HG02970 (cell line): ENCODE results near the gene CENPU.
"Not testable (repeated sequence)": the region's sequence is repeated elsewhere in the genome, so short reads cannot be mapped to it uniquely, and the experiment has no call there.

Source experiments
- ATAC-seq: cut with Tn5 transposase; IDR thresholded peaks from one replicate; pipeline ENCODE4 v1.9.1; 2021; ENCODE audit warnings: mild to moderate bottlenecking, moderate library complexity, moderate number of reproducible peaks; ENCODE audit not compliant: unreplicated experiment, low FRiP score

Gene CENPU

GRCh38 chr4:184733654-184734524 is at the start of gene CENPU:
Gene CENPU, minus strand, starts transcription at chr4:184734096. Its CDS starts 34 bp downstream, at chr4:184734062.
- ATAC-seq, result peak; percentile 96

GRCh38 chr4:184782731-184783373 is 49.0 kb upstream of the CENPU start:
- no peak for ATAC-seq

- not testable (repeated sequence) for ATAC-seq
Observed at GRCh38 chr4:184779160-184779559, 45.3 kb upstream of the CENPU start.

- no peak for ATAC-seq
Observed at GRCh38 chr4:184778325-184778724, 44.4 kb upstream of the CENPU start.

- no peak for ATAC-seq
Observed at GRCh38 chr4:184776821-184777220, 42.9 kb upstream of the CENPU start.

GRCh38 chr4:184775854-184776555 is 42.1 kb upstream of the CENPU start:
- no peak for ATAC-seq

GRCh38 chr4:184774152-184774551 is 40.3 kb upstream of the CENPU start:
- ATAC-seq, result no peak

- ATAC-seq, result no peak
Observed at GRCh38 chr4:184771416-184771815, 37.5 kb upstream of the CENPU start.

- no peak for ATAC-seq
Observed at GRCh38 chr4:184769141-184769765, 35.4 kb upstream of the CENPU start.

- ATAC-seq, result no peak
Observed at GRCh38 chr4:184768296-184768695, 34.4 kb upstream of the CENPU start.

- ATAC-seq, result no peak
Observed at GRCh38 chr4:184766446-184766845, 32.5 kb upstream of the CENPU start.

- ATAC-seq, result no peak
Observed at GRCh38 chr4:184765473-184766340, 31.8 kb upstream of the CENPU start.

GRCh38 chr4:184764601-184765000 is 30.7 kb upstream of the CENPU start:
- ATAC-seq, result no peak

GRCh38 chr4:184763150-184763780 is 29.4 kb upstream of the CENPU start:
- no peak for ATAC-seq

GRCh38 chr4:184762100-184762499 is 28.2 kb upstream of the CENPU start:
- ATAC-seq, result no peak

- ATAC-seq, result no peak
Observed at GRCh38 chr4:184760681-184761080, 26.8 kb upstream of the CENPU start.

GRCh38 chr4:184757810-184758209 is 23.9 kb upstream of the CENPU start:
- no peak for ATAC-seq

GRCh38 chr4:184756399-184756798 is 22.5 kb upstream of the CENPU start:
- no peak for ATAC-seq

- ATAC-seq, result no peak
Observed at GRCh38 chr4:184755278-184755677, 21.4 kb upstream of the CENPU start.
